IMR-90 (cell line): ENCODE data around the gene POLR2L. TPM values are rescaled to one million over a fixed set of nuclear protein-coding genes. Genes with fewer than 3 reads are reported as not detected.
A peak's percentile ranks its signal among the peaks of the same experiment; 100 is the strongest.

Source experiments
- ATAC-seq: fragments of 200-7000 bp; cut with Tn5 transposase; 2 replicates; pipeline ENCODE4 v1.9.1; 2020; ENCODE audit warnings: low read depth, mild to moderate bottlenecking, moderate library complexity
- BruUV-seq: library from RNA; stranded (reverse); fragments of 400-500 nt; replicated peaks from 2 replicates; lab custom pipeline; 2021; lab: Mats Ljungman, UMichigan
- CTCF ChIA-PET: fragments of 300-600 bp; formaldehyde crosslinking; extraction: SDS; loops from one replicate; lab custom pipeline; 2021; ENCODE audit warnings: antibody characterized with exemption; lab: Yijun Ruan, JAX
- POLR2A ChIA-PET: fragments of 300-600 bp; sonication (Branson Sonifier 250); formaldehyde crosslinking; loops from one replicate; lab custom pipeline; 2022; ENCODE audit warnings: antibody characterized with exemption; ENCODE audit not compliant: unreplicated experiment; lab: Charles Lee
- DNase-seq: peaks from one replicate; pipeline ENCODE4 v3.0.0; 2013
- H2AFZ ChIP-seq: replicated peaks from 2 replicates; pipeline ENCODE3; 2013; ENCODE audit warnings: low read length, mild to moderate bottlenecking; ENCODE audit not compliant: poor library complexity
- H2AK5ac ChIP-seq: 2 replicates; pipeline ENCODE4 v1.6.1; 2013; ENCODE audit warnings: low read depth, low read length, inconsistent platforms
- H2AK9ac ChIP-seq: replicated peaks from 2 replicates; pipeline ENCODE3; 2013; ENCODE audit warnings: mild to moderate bottlenecking, low read depth, low read length, moderate library complexity; ENCODE audit not compliant: poor library complexity
- H2BK120ac ChIP-seq: 2 replicates; pipeline ENCODE4 v1.6.1; 2013; ENCODE audit warnings: low read depth, low read length, inconsistent platforms
- H2BK15ac ChIP-seq: 3 replicates; pipeline ENCODE4 v1.6.1; 2013; ENCODE audit warnings: low read depth, low read length, inconsistent platforms
- H2BK20ac ChIP-seq: 2 replicates; pipeline ENCODE4 v1.6.1; 2013; ENCODE audit warnings: low read depth, mild to moderate bottlenecking, inconsistent platforms, low read length, moderate library complexity
- H2BK5ac ChIP-seq: 2 replicates; pipeline ENCODE4 v1.6.1; 2013; ENCODE audit warnings: mild to moderate bottlenecking, low read depth, low read length, inconsistent platforms; ENCODE audit not compliant: poor library complexity, severe bottlenecking
- H3K14ac ChIP-seq: replicated peaks from 2 replicates; pipeline ENCODE4 v1.6.1; 2013; ENCODE audit warnings: low read depth, low read length, inconsistent platforms
- H3K18ac ChIP-seq: 2 replicates; pipeline ENCODE4 v1.6.1; 2013; ENCODE audit warnings: low read depth, low read length, control low read depth
- H3K23ac ChIP-seq: 2 replicates; pipeline ENCODE4 v1.6.1; 2013; ENCODE audit warnings: low read depth, low read length, inconsistent platforms
- H3K27ac ChIP-seq: 2 replicates; pipeline ENCODE4 v1.5.1; 2013; ENCODE audit warnings: mild to moderate bottlenecking, control low read depth, low read length; ENCODE audit not compliant: insufficient read depth
- H3K27me3 ChIP-seq: 2 replicates; pipeline ENCODE4 v1.6.1; 2013; ENCODE audit warnings: low read length; ENCODE audit not compliant: control insufficient read depth, insufficient read depth
- H3K36me3 ChIP-seq: 2 replicates; pipeline ENCODE4 v1.6.1; 2013; ENCODE audit warnings: low read length, mixed read lengths; ENCODE audit not compliant: control insufficient read depth, insufficient read depth
- H3K4ac ChIP-seq: 2 replicates; pipeline ENCODE4 v1.6.1; 2013; ENCODE audit warnings: low read depth, low read length, inconsistent platforms
- H3K4me1 ChIP-seq: 2 replicates; pipeline ENCODE4 v1.6.1; 2013; ENCODE audit warnings: low read length, mixed read lengths; ENCODE audit not compliant: control insufficient read depth, insufficient read depth
- H3K4me2 ChIP-seq: 2 replicates; pipeline ENCODE4 v1.6.1; 2013; ENCODE audit warnings: low read depth, mild to moderate bottlenecking, control low read depth, low read length, moderate library complexity
- H3K4me3 ChIP-seq: 2 replicates; pipeline ENCODE4 v1.5.1; 2013; ENCODE audit warnings: low read depth, mild to moderate bottlenecking, control low read depth, low read length, moderate library complexity; ENCODE audit not compliant: insufficient read depth
- H3K56ac ChIP-seq: 2 replicates; pipeline ENCODE4 v1.6.1; 2013; ENCODE audit warnings: low read length, inconsistent platforms; ENCODE audit not compliant: insufficient read depth; ENCODE audit errors: extremely low read depth
- H3K79me1 ChIP-seq, 2 experiments: 2 replicates each; pipeline ENCODE4 v1.6.1; 2013; ENCODE audit warnings: low read length in 2 of 2, inconsistent platforms in 1 of 2, low read depth in 1 of 2
- H3K9ac ChIP-seq: 2 replicates; pipeline ENCODE4 v1.6.1; 2013; ENCODE audit warnings: low read depth, low read length, control low read depth
- H3K9me1 ChIP-seq: 2 replicates; pipeline ENCODE4 v1.6.1; 2013; ENCODE audit warnings: low read length, inconsistent platforms; ENCODE audit not compliant: insufficient read depth
- H3K9me3 ChIP-seq: 2 replicates; pipeline ENCODE4 v1.6.1; 2013; ENCODE audit warnings: low read length; ENCODE audit not compliant: control insufficient read depth, insufficient read depth
- H4K20me1 ChIP-seq: 2 replicates; pipeline ENCODE4 v1.6.1; 2013; ENCODE audit warnings: low read length, inconsistent platforms; ENCODE audit not compliant: insufficient read depth
- H4K5ac ChIP-seq: 2 replicates; pipeline ENCODE4 v1.6.1; 2013; ENCODE audit warnings: mild to moderate bottlenecking, low read depth, low read length, control low read depth
- H4K8ac ChIP-seq, 2 experiments: 2 replicates each; pipeline ENCODE4 v1.6.1; 2013; ENCODE audit warnings: low read depth in 2 of 2, low read length in 2 of 2, control low read depth in 1 of 2, inconsistent platforms in 1 of 2
- H4K91ac ChIP-seq: 2 replicates; pipeline ENCODE4 v1.6.1; 2013; ENCODE audit warnings: low read depth, low read length, inconsistent platforms; ENCODE audit not compliant: insufficient read depth
- RAD21 ChIP-seq: IDR thresholded peaks from 2 replicates; pipeline ENCODE4 v1.6.1; 2012; ENCODE audit warnings: low read length, improper control_type of control experiment
- SMC3 ChIP-seq: fragments of 150-350 bp; IDR thresholded peaks from 2 replicates; pipeline ENCODE4 v1.6.1; 2016; ENCODE audit warnings: low read depth, mild to moderate bottlenecking, antibody characterized with exemption, low read length, moderate library complexity
- WGBS, 2 experiments: methylation state at CpG; one replicate each; pipeline versions ENCODE4 v1.1.5 to v1.1.7; 2013; ENCODE audit warnings: missing lambda C conversion rate in 2 of 2; ENCODE audit not compliant: insufficient read length in 1 of 2; ENCODE audit errors: extremely low coverage in 2 of 2; 5-methylcytosine and 5-hydroxymethylcytosine counted together
- dilution Hi-C: fragments of 300-500 bp; cut with HindIII; formaldehyde crosslinking; loops from one replicate; pipeline ENCODE4 v1.14.3; 2018; ENCODE audit warnings: low sequenced_read_pairs; ENCODE audit not compliant: unreplicated experiment
- in situ Hi-C: fragments of 300-500 bp; cut with MboI; formaldehyde crosslinking; loops from 3 replicates; pipeline ENCODE4 v1.14.3; 2019; ENCODE audit warnings: low sequenced_read_pairs, inconsistent platforms, mixed read lengths
- intact Hi-C: fragments of 100-400 bp; cut with micrococcal nuclease; formaldehyde crosslinking; loops from 2 replicates; pipeline ENCODE4 v1.10.0; 2022
- polyA plus RNA-seq, 3 experiments: library from polyadenylated mRNA; depleted of rRNA; stranded (reverse); fragments of >200 nt; gene quantifications; 2 replicates each; pipeline ENCODE4 v1.2.3, GENCODE V29; 2012; ENCODE audit warnings: low replicate concordance in 1 of 3
- total RNA-seq: library from RNA; depleted of rRNA; stranded (reverse); fragments of >200 nt; gene quantifications from 2 replicates; pipeline ENCODE4 v1.2.3, GENCODE V29; 2012

POLR2L gene
- total and polyA plus RNA-seq, 2 of the 4 experiments (the other 2 are of a cell fraction), result 44.4 to 416 TPM

- intact Hi-C loops, result no loop called here
- POLR2A ChIA-PET, result no interaction called here
- no peak overlapping the region for H2AK5ac ChIP-seq
These were observed 8.7 kb upstream of the POLR2L start for GRCh38 chr11:850775-851763.

More at GRCh38 chr11:850775-851763, 8.7 kb upstream of the POLR2L start:
- Histone ChIP-seq H2BK15ac (no peak overlapping the region), H3K9me3 (no peaks in the 10 kb centered on the region), H3K36me3 (peaks cover 12% of the 10 kb centered on the region; the same call in 1 of the 2 replicates), H3K27me3 (no peaks in the 10 kb centered on the region), H3K4me1 (peaks cover 24% of the 10 kb centered on the region), H2BK120ac (no peak overlapping the region), H4K91ac (no peak overlapping the region), H3K27ac (no peak overlapping the region), H3K18ac (no peak overlapping the region), H3K9me1 (peaks cover 5% of the 10 kb centered on the region; the same call in 1 of the 2 replicates), H3K14ac (no peak overlapping the region), H3K4ac (no peak overlapping the region), H2AK9ac (peak overlapping the region; percentile 70), H4K8ac (no peak overlapping the region), H3K4me3 (no peak overlapping the region; the same call in 1 of the 2 replicates), H2BK5ac (no peak overlapping the region), H3K79me1 (peaks cover 11 to 84% of the 10 kb centered on the region in 2 experiments), H3K56ac (no peak overlapping the region), H3K9ac (no peak overlapping the region), H4K5ac (no peak overlapping the region), H4K20me1 (peaks cover 68% of the 10 kb centered on the region), H2AFZ (peak overlapping the region; percentile 41), H3K4me2 (no peak overlapping the region; the same call in 1 of the 2 replicates), H2BK20ac (no peak overlapping the region), H3K23ac (no peak overlapping the region)
- in situ Hi-C loops (no loop called here), dilution Hi-C loops (no loop called here)
- BruUV-seq, result no TSS peak
- WGBS, 2 experiments, result 90% methylated on average over 2 of the region's 28 CpGs; no CpG with 5 or more reads in 1 of the 2 experiments
- CTCF ChIA-PET, result no interaction called here
- ATAC-seq, result no peak
- DNase-seq, result no peak
- TF ChIP-seq SMC3 (no peak), RAD21 (0 out of 2 replicates have a peak, but pooled peaks have one; percentile 9)
